NAMALWA (cell line): ENCODE measurements around the gene SATB2.

Experiments
- DNase-seq: peaks from one replicate; pipeline ENCODE4 v3.0.0-alpha.2; 2015; ENCODE audit warnings: low spot score

The SATB2 gene

GRCh38 chr2:199452260-199452990 is 5.3 kb downstream of the SATB2 start:
- DNase-seq = no peak

DNA sequence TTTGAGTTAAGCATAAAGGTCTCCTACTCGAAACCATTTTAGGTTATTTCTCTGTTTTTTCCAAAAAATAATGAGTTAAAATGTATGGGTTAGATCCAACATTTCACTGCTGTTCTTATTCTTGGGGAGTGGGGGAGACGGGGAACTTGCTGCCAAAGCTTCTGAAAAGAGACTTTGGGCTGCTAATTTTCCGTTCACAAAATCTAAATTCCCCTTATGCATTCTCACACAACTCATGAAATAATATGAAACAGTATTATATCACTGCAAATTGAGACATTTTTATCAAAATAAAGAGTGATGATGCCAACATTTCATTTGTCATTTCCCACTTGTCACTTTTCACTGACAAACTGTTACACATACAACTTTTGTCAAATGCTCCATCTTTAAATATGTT is 7.8 kb downstream of the SATB2 start:
- DNase-seq = no peak

GRCh38 chr2:199449455-199449854 is 8.3 kb downstream of the SATB2 start:
- no peak for DNase-seq

GRCh38 chr2:199446996-199447576 is 10.7 kb downstream of the SATB2 start:
- DNase-seq = no peak

DNA sequence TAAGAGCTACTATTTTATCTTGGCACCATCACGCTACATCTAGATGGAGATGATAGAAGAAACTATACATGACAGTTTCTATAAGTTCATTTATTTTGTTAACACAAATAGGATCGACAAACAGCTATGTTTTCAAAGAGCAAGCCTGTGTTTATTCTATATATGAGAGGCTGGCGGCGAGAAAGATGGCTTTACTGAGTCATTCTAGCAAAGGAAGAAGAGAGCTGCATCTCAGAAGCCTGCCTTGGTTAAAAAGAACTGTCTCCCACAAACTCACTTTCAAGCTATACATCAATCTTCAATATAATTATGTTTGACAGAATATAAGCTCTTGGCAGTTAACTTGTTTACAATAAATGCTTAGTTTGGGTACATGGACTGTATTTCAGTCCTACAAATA is 13.0 kb downstream of the SATB2 start:
- DNase-seq = no peak

GRCh38 chr2:199443589-199444130 is 14.1 kb downstream of the SATB2 start:
- DNase-seq = no peak

DNA sequence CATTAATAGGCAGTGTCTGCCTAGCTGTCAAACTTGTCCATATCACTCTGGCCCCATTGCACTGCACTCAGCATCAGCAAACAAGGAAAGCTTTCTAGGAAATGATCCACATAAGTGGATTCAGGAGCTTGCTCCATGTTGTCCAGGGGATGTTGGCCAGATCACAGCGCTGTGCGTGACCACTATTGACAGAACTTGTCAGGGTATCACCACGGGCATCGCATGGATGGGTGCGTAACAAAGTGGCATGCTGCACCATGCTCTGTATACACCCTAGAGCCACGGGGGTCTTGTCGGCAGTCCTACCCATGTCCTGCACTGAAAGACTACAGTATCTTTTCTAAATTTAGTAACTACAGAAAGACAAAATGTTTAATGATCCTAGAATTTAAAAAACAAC is 15.6 kb downstream of the SATB2 start:
- DNase-seq = no peak

DNA sequence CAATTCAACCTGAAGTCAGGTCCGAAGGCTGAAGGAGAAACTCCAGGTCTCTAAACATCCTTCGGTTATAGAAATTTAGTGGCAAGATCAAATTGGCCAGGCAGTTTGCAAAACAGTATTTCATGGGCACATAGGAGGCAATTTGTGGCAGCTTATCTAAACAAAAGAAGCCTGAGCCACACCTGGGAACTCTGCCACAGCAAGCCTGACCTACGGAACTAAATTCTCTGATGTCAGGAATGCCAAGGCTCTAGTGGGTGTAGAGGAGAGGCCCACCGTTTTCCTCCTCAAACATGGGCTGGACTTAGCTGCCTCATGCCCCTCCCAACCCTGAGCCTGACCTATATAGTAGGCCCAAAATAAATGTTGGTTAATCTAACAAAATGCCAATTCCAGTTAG is 16.0 kb downstream of the SATB2 start:
- no peak for DNase-seq

- DNase-seq = no peak
These were observed 17.6 kb downstream of the SATB2 start for GRCh38 chr2:199440118-199440517.

- DNase-seq = no peak
These were observed 18.2 kb downstream of the SATB2 start for GRCh38 chr2:199439542-199439941.

- no peak for DNase-seq
These were observed 18.7 kb downstream of the SATB2 start for GRCh38 chr2:199439066-199439465.

DNA sequence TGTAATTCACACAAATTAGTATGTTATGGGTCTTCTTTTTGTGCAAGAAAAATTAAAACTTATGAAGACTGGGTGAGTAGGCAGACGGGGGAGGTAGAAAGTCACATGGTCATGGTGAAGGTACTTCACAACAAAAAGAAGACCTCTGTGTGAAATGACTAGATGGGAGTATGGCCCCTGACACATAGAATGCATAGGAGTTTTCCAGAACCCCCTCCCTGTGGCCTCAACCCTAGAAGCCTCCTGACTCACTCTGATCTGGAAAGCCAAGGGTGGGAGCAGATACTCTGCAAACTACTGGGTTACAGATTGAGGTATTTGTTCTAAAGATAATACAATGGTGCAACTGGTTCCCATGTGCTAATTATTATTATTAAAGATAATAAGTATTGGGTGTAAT is 23.2 kb downstream of the SATB2 start:
- no peak for DNase-seq

DNA sequence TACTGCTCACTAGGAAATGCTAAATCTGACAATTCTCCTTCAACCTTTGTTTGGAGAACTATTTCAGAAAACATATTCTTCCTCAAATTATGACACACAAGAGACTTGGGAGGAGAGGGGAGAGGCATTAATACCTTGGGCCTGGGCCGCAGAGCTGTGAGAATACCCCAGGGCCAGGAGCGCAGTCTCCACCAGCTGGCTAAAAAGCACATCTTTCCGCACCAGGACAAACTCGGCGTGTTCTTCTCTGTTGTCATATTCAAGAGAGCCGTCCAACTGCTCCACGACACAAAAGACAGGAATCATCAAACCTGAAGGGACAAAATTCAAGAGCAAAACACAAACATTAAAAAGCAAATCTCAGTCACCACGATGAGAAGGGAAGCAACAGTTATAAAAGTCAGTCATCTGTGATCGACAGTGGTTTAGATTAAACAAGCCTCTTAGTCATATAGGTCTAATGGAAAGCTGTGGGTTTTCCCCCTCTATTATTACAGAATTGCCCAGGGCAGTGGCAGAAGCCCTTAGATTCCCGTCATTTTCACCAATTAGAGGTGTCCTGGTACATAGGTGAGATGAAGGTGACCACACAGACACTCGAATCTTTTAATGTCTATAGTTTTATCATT is 24.4 kb downstream of the SATB2 start:
- DNase-seq = no peak

GRCh38 chr2:199431746-199432213 is 26.0 kb downstream of the SATB2 start:
- DNase-seq = no peak

DNA sequence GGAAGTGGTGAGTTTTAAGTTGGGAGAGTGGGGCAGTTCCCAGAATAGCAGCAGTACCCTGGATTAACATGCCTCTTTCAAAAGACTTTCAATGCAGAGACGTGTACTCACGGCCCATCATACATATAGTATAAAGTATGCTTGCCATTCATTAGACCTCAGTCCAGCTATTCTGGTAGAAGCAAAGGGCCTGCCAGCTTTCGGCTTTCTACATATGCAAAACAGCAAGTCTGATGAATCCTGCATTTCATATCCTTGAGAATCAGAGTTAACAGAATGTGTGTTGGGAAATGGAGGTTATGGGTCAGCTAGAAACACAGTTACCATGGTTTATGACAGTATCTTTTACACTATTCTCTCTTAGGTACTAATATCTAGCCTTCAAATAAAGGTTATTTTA is 27.5 kb downstream of the SATB2 start:
- DNase-seq = no peak

GRCh38 chr2:199428291-199428690 is 29.4 kb downstream of the SATB2 start:
- DNase-seq = no peak

DNA sequence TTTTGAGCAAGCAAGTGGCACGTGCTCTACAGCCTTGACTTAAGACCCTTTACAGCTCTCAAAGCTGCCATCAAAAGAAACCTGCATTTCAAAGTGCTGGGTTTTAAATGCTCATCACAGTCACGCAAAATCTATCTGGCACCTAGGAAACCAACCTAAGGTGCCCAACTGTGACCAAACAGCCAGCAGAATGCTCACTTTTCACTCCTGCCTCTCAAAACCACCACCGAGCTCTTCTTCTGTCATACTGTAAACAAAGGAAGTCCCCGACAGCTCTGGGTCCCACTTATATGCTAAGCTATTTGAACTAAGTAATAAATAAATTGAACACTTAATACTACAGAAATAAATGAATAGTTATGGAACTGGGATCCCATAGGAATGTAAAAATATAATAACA is 33.6 kb downstream of the SATB2 start:
- DNase-seq = no peak

DNA sequence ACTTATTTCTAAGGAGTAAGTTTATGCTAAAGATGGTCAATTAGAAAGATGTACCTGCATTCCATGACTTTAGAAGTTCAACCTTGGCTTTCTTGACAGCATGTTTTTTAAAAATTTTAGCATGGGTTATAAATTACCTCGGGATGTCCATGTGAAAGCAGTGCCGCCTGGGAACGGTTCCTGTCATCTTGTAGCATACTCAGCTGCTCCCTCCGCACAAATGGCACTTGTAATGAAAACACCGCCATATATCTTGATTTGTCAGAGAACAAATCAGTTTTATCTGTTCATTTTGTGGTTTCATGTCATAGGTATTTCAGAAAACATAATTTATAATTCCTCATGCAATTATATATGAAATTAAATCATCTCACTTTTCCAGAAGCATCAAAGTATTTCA is 38.3 kb downstream of the SATB2 start:
- no peak for DNase-seq

- DNase-seq = no peak
These were observed 43.3 kb downstream of the SATB2 start for GRCh38 chr2:199414465-199414864.

DNA sequence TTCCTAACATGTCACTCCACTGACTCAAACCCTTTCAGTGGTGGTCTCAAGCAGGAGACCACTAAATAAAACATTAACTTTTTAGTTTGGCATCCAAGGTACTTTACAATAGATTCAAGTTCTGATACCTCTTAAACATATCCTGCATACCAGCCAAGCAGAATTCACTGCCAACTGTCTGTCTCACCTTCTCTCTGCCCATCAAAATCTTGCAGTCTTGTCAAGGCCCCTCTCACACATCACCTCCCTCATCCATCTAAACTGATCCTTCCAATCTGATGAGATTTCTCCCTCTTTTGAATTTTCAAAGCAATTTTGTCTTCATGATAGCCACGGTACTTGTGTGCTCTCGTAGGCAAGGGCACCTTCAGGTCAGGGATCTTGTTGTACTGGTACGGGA is 43.7 kb downstream of the SATB2 start:
- no peak for DNase-seq

GRCh38 chr2:199409759-199410529 is 47.8 kb downstream of the SATB2 start:
- DNase-seq = no peak

DNA sequence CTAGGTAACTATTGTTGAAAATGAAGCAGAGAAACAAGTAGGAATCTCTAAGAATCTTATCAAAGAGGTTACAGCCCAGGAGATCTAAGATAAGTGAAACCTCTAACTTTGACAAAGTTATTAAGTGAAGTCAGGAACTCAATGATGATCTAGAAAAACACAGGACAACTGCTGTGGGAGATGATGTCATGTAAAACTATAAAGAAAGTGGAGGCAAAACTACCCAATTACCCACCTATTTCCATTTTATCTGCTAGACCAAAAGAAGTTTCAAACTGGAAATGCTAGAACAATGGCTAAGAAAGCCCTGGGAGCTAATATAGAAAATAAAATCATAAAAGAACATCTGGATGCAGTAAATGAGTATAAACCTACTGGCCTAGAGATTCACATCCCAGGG is 50.3 kb downstream of the SATB2 start:
- DNase-seq = no peak
